A673 (cell line): ENCODE data around the gene KCTD5. TPM values are rescaled to one million over a fixed set of nuclear protein-coding genes. Genes with fewer than 3 reads are reported as not detected.

Source experiments
- BruUV-seq: library from RNA; stranded (reverse); fragments of 400-500 nt; replicated peaks from 2 replicates; lab custom pipeline; 2021; lab: Mats Ljungman, UMichigan
- CTCF ChIA-PET: fragments of 300-600 bp; sonication (Branson Sonifier 250); formaldehyde crosslinking; loops from one replicate; lab custom pipeline; 2022; ENCODE audit warnings: antibody characterized with exemption; lab: Charles Lee
- POLR2A ChIA-PET: fragments of 300-600 bp; sonication (Branson Sonifier 250); formaldehyde crosslinking; loops from one replicate; lab custom pipeline; 2022; ENCODE audit warnings: antibody characterized with exemption; ENCODE audit not compliant: low non-redundant PET; lab: Charles Lee
- DNase-seq: peaks from one replicate; pipeline ENCODE4 v3.0.0-alpha.2; 2015; ENCODE audit warnings: low spot score
- H3K27ac ChIP-seq: fragments of 200-600 bp; sonication (generic); 2 replicates; pipeline ENCODE4 v1.5.1; 2016; ENCODE audit warnings: mixed run types, low read depth, mild to moderate bottlenecking, mixed read lengths, antibody characterized with exemption, low read length; ENCODE audit not compliant: poor library complexity, severe bottlenecking
- H3K27me3 ChIP-seq: fragments of 200-600 bp; sonication (generic); replicated peaks from 2 replicates; pipeline ENCODE4 v1.6.1; 2017; ENCODE audit warnings: mixed run types, low read depth, mild to moderate bottlenecking, mixed read lengths, antibody characterized with exemption, low read length; ENCODE audit not compliant: insufficient read depth, poor library complexity
- H3K36me3 ChIP-seq: fragments of 200-600 bp; sonication (generic); 2 replicates; pipeline ENCODE4 v1.6.1; 2016; ENCODE audit warnings: mixed run types, mild to moderate bottlenecking, mixed read lengths, antibody characterized with exemption, low read length; ENCODE audit not compliant: insufficient read depth, poor library complexity, severe bottlenecking
- H3K4me1 ChIP-seq: fragments of 200-600 bp; sonication (generic); 2 replicates; pipeline ENCODE4 v1.6.1; 2017; ENCODE audit warnings: mixed run types, mild to moderate bottlenecking, mixed read lengths, antibody characterized with exemption, low read length; ENCODE audit not compliant: insufficient read depth, poor library complexity, severe bottlenecking
- H3K4me3 ChIP-seq: fragments of 200-600 bp; sonication (generic); 2 replicates; pipeline ENCODE4 v1.5.1; 2016; ENCODE audit warnings: low read depth, mixed run types, mild to moderate bottlenecking, mixed read lengths, low read length; ENCODE audit not compliant: poor library complexity, severe bottlenecking
- H3K9me3 ChIP-seq: fragments of 200-600 bp; sonication (generic); 2 replicates; pipeline ENCODE4 v1.6.1; 2016; ENCODE audit warnings: mixed run types, low read depth, mild to moderate bottlenecking, mixed read lengths, antibody characterized with exemption, low read length; ENCODE audit not compliant: poor library complexity, severe bottlenecking
- EZH2 ChIP-seq: fragments of 200-600 bp; sonication (generic); IDR thresholded peaks from 2 replicates; pipeline ENCODE4 v1.6.1; 2017; ENCODE audit warnings: borderline replicate concordance, low read depth, mild to moderate bottlenecking, mixed read lengths, antibody characterized with exemption, low read length; ENCODE audit not compliant: poor library complexity, severe bottlenecking
- intact Hi-C: fragments of 100-400 bp; cut with micrococcal nuclease; formaldehyde crosslinking; loops from one replicate; pipeline ENCODE4 v1.10.0; 2022; ENCODE audit not compliant: unreplicated experiment
- total RNA-seq: library from RNA; stranded (reverse); gene quantifications from 2 replicates; pipeline ENCODE4 v1.2.3, GENCODE V29; 2021
- TF ChIP-seq, protein P1 (sequence below): fragments of 300-800, 200-600 bp; sonication (generic); conservative IDR thresholded peaks from 2 replicates; pipeline ENCODE4 v1.5.1; 2017; ENCODE audit warnings: low read depth, mild to moderate bottlenecking, antibody characterized with exemption, low read length, moderate library complexity, mixed read lengths

Gene KCTD5
- total RNA-seq, 1 experiment from 2014 or later, result 35.6 TPM

DNA sequence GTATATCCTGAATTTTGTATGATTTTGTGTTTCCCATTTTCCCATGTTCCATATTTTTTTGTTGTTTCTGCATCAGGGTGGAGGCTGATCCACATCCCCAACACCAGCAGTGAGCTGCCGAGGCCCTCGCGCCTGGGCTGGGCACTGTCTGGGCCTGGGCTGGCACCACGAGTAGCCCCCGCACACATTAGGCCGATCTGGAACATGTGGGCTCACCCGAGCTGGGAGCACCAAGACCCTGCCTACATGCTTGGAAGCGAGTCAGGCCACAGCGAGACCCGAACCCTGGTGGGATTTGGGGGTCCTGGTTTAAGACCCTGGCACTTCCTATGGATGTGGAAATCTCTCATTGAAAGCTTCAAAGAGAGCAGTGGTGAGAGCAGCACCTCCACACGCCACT is 8.5 kb downstream of the KCTD5 start:
- ChIA-PET POLR2A (no interaction called here), CTCF (no interaction called here)
- no peak overlapping the region for H3K27ac ChIP-seq
- H3K9me3 ChIP-seq, result no peaks in the 10 kb centered on the region
- BruUV-seq, result no TSS peak
- H3K4me1 ChIP-seq, result no peaks in the 10 kb centered on the region
- H3K36me3 ChIP-seq, result no peaks in the 10 kb centered on the region
- no peak for TF ChIP-seq EZH2
- TF ChIP-seq, protein P1, sequence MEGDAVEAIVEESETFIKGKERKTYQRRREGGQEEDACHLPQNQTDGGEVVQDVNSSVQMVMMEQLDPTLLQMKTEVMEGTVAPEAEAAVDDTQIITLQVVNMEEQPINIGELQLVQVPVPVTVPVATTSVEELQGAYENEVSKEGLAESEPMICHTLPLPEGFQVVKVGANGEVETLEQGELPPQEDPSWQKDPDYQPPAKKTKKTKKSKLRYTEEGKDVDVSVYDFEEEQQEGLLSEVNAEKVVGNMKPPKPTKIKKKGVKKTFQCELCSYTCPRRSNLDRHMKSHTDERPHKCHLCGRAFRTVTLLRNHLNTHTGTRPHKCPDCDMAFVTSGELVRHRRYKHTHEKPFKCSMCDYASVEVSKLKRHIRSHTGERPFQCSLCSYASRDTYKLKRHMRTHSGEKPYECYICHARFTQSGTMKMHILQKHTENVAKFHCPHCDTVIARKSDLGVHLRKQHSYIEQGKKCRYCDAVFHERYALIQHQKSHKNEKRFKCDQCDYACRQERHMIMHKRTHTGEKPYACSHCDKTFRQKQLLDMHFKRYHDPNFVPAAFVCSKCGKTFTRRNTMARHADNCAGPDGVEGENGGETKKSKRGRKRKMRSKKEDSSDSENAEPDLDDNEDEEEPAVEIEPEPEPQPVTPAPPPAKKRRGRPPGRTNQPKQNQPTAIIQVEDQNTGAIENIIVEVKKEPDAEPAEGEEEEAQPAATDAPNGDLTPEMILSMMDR, result no peak
- no peaks in the 10 kb centered on the region for H3K27me3 ChIP-seq
- no peak for DNase-seq
- intact Hi-C loops, result no loop called here
- no peak overlapping the region for H3K4me3 ChIP-seq

DNA sequence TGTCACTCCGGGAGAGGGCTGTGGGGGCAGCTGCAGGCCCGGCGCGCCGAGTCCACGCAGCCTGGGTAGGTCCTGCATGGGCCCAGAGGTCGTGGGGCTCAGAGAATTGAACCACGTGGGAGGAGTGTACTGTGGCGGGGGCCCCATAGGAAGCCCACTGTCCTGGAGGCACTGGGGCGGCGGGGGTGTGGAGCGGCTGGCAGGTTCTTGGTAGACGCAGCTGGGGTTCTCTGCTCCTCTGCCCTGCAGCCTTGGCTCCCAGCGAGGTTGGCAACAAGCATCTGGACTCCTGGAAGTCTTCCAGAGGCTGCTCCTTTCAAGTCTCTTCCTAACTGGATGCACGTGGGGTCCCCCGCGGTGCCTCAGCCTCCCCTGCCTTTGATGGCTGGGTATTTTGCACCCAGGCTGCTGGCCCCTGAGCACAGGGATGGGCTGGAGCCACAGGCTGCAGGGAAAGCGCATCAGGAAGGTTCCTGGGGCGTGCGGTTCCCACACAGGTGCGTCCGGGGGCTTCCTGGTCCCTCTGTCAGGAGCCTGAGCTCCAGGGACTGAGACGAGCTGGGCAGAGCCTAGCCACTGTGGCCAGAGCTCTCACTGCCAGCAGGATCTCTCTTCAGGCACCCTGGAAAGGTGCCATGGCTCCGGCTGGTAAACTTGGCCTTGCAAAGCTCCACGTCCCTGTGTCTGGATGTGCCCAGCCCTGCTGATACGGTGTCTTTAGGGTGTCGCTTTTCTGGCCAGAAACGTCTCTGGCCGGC is 9.3 kb downstream of the KCTD5 start:
- no TSS peak for BruUV-seq
- no peaks in the 10 kb centered on the region for H3K36me3 ChIP-seq
- intact Hi-C loops, result no loop called here
- H3K27ac ChIP-seq, result peak overlapping the region; percentile 5
- no peak for TF ChIP-seq EZH2
- TF ChIP-seq, protein P1, result no peak
- no peak for DNase-seq
- no peaks in the 10 kb centered on the region for H3K9me3 ChIP-seq
- ChIA-PET CTCF (no interaction called here), POLR2A (no interaction called here)
- no peak overlapping the region for H3K4me3 ChIP-seq
- no peaks in the 10 kb centered on the region for H3K4me1 ChIP-seq
- H3K27me3 ChIP-seq, result no peaks in the 10 kb centered on the region

DNA sequence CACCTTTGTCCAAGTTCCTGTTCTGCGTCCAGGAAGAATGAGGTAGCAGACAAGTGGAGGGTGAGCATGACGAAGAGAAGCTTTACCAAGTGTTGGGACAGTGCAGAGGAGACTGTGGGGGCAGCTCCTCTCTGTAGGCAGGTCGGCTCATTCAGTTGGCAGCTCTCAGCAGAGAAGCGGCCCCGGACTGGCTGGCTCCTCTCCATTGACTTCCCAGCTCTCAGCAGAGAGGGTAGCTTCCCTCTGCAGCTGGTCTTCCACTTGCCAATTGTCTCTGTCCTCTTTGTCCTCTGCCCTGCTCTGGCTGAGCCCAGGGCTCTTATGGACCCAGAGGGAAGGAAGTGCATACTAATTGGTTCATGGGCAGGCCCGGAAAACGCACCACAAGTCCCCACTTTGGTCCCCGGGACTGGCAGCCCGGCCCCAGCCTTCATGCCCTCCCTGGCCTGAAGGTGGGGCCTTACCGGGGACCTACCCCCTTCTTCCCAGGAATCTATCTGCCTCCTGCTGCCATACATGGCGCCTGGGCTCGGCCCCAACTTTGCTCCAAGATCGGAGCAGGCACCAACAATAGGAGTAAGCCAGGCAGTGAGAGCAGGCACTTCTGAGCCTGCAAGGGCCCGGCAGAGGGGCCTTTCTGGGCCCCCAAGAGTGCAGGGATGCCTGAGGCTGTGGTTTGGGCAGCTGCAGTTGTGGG is 10.1 kb downstream of the KCTD5 start:
- TF ChIP-seq EZH2, result no peak
- TF ChIP-seq, protein P1, result no peak
- no TSS peak for BruUV-seq
- Histone ChIP-seq H3K4me1 (no peaks in the 10 kb centered on the region), H3K4me3 (no peak overlapping the region), H3K27me3 (no peaks in the 10 kb centered on the region), H3K9me3 (no peaks in the 10 kb centered on the region), H3K36me3 (no peaks in the 10 kb centered on the region), H3K27ac (peak overlapping the region; percentile 5)
- intact Hi-C loops, result no loop called here
- ChIA-PET CTCF (no interaction called here), POLR2A (no interaction called here)
- DNase-seq, result no peak
